Stimulated activated CD8-positive, alpha-beta memory T cell treated with anti-CD3 and anti-CD28 coated beads, Interleukin-15, amount 100 ng/mL, for 48 hours (primary cell): ENCODE data around the gene TRPM2.
"Not testable (repeated sequence)": the region's sequence is repeated elsewhere in the genome, so short reads cannot be mapped to it uniquely, and the experiment has no call there.

Experiments used
- DNase-seq, 2 donors: peaks; one replicate each; pipeline ENCODE4 v3.0.0-alpha.2; 2020; ENCODE audit warnings: low read depth in 2 of 2

Gene TRPM2

GRCh38 chr21:44375281-44375651, 21.8 kb downstream of the TRPM2 start:
- DNase-seq = no peak

- DNase-seq = no peak
Measured at GRCh38 chr21:44375761-44376241, 22.4 kb downstream of the TRPM2 start.

GRCh38 chr21:44376606-44377005, 23.2 kb downstream of the TRPM2 start:
- no peak for DNase-seq

GRCh38 chr21:44377201-44377921, 23.9 kb downstream of the TRPM2 start:
- DNase-seq = no peak

- no peak for DNase-seq
Measured at GRCh38 chr21:44377922-44378645, 24.7 kb downstream of the TRPM2 start.

GRCh38 chr21:44378646-44379514, 25.5 kb downstream of the TRPM2 start:
- no peak for DNase-seq

- DNase-seq = no peak
Measured at GRCh38 chr21:44379515-44379848, 26.1 kb downstream of the TRPM2 start.

- DNase-seq = no peak
Measured at GRCh38 chr21:44379991-44380865, 26.8 kb downstream of the TRPM2 start.

GRCh38 chr21:44380876-44381275, 27.5 kb downstream of the TRPM2 start:
- DNase-seq = no peak

- no peak for DNase-seq
Measured at GRCh38 chr21:44381874-44382273, 28.5 kb downstream of the TRPM2 start.

GRCh38 chr21:44382536-44382935, 29.1 kb downstream of the TRPM2 start:
- DNase-seq = no peak

GRCh38 chr21:44383216-44383615, 29.8 kb downstream of the TRPM2 start:
- DNase-seq = no peak

GRCh38 chr21:44384968-44385367, 31.5 kb downstream of the TRPM2 start:
- DNase-seq = no peak

GRCh38 chr21:44389335-44389734, 35.9 kb downstream of the TRPM2 start:
- no peak for DNase-seq

- DNase-seq = no peak
Measured at GRCh38 chr21:44390886-44391285, 37.5 kb downstream of the TRPM2 start.

- DNase-seq = no peak
Measured at GRCh38 chr21:44391345-44392091, 38.1 kb downstream of the TRPM2 start.

- DNase-seq = no peak
Measured at GRCh38 chr21:44392185-44392584, 38.8 kb downstream of the TRPM2 start.

- DNase-seq = no peak
Measured at GRCh38 chr21:44392916-44393315, 39.5 kb downstream of the TRPM2 start.

GRCh38 chr21:44394733-44395132, 41.3 kb downstream of the TRPM2 start:
- no peak for DNase-seq

GRCh38 chr21:44395260-44395659, 41.8 kb downstream of the TRPM2 start:
- no peak for DNase-seq

GRCh38 chr21:44396803-44397202, 43.4 kb downstream of the TRPM2 start:
- not testable (repeated sequence) for DNase-seq
